ENCODE results near the gene ADGRA1. TPM values are rescaled to one million over a fixed set of nuclear protein-coding genes. Genes with fewer than 3 reads are reported as not detected.

ADGRA1 gene
- total and polyA plus RNA-seq, 2 of the 8 experiments (the other 6 are each of a cell fraction or from before 2014, with no cell fraction given), result 0.17 to 0.21 TPM

DNA sequence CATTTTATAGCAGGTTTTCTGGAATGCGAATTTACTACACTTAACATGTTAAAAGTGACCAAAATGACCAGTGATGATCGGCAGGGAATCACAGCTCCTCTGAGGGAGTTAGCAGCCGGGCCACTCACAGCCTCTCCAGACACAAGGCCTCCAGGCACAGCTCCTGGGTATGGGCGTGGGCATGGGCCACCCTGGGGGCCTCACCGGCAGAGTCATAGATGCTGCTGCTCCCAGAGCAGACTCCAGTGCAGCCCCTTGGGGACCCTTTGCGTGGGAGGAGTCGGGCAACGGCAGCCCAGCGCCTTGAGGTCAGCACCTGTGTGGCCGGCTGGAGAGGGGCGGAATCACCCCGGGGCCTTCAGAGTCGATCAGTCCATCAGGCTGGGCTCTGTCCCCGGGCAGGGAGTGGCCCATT is 80.9 kb downstream of the ADGRA1 start:
- H3K14ac ChIP-seq (ENCODE audit: insufficient read length), result no peak overlapping the region
- no peak overlapping the region for H4K8ac ChIP-seq (ENCODE audit: extremely low read depth, insufficient read depth, low read length)
- H2BK12ac ChIP-seq (ENCODE audit: low read depth, low read length), result no peak overlapping the region
- no peak overlapping the region for H2AK5ac ChIP-seq (ENCODE audit: low read depth, low read length)
- no peaks in the 10 kb centered on the region for H3K23me2 ChIP-seq (ENCODE audit: low read depth, low read length)
- peaks cover 0 to 13% (median 6%) of the 10 kb centered on the region in 4 experiments; a peak in 6 of 7 replicates for H3K4me1 ChIP-seq (replicated peaks in 1 of 4; ENCODE audit: control insufficient read depth in 3 of 4, insufficient read depth in 4 of 4, low read length in 3 of 4)
- H3K4me3 ChIP-seq (ENCODE audit: extremely low read depth in 1 of 4, insufficient read depth in 2 of 4, low read depth in 3 of 4, low read length in 4 of 4), result no peak overlapping the region
- no peak overlapping the region for H3K27ac ChIP-seq (ENCODE audit: low read depth, low read length)
- no peak for DNase-seq (ENCODE audit: low read depth in 1 of 2, low spot score in 2 of 2)
- no peak for FAIRE-seq
- H3K4me2 ChIP-seq (ENCODE audit: insufficient read depth in 1 of 2, low read depth in 2 of 2, low read length in 2 of 2), result no peak overlapping the region
- H3K4ac ChIP-seq (replicated peaks; ENCODE audit: insufficient read length, low read depth, low read length), result no peak overlapping the region
- no peak overlapping the region for H4K91ac ChIP-seq (replicated peaks; ENCODE audit: insufficient read length, low read length)
- H2AFZ ChIP-seq (ENCODE audit: low read length), result no peak overlapping the region
- H3K9ac ChIP-seq (replicated peaks in 1 of 4; ENCODE audit: extremely low read depth in 1 of 4, low read depth in 3 of 4, low read length in 3 of 4), result no peak overlapping the region
- H3K79me2 ChIP-seq (ENCODE audit: control insufficient read depth in 1 of 2, insufficient read depth in 2 of 2, low read length in 2 of 2), result no peaks in the 10 kb centered on the region; a peak in 1 of 4 replicates
- CTCF ChIA-PET (ENCODE audit: partially characterized antibody), result no interaction called here
- H2BK5ac ChIP-seq (ENCODE audit: low read depth, low read length), result no peak overlapping the region
- POLR2A ChIA-PET (ENCODE audit: partially characterized antibody), result interaction anchor here (1.3 to 1.6 kb wide), 2 partner anchors 9 to 14 kb away, joined by 4 to 6 read pairs; no protein-coding TSS in a partner anchor
- no peak overlapping the region for H3K18ac ChIP-seq (ENCODE audit: extremely low read depth, low read length)
- 87% methylated on average over 14 of the region's 14 CpGs; no CpG with 5 or more reads in 1 of the 2 experiments for WGBS, 2 experiments (ENCODE audit: extremely low coverage in 1 of 2, insufficient coverage in 1 of 2, insufficient read length in 1 of 2, insufficient replicate concordance in 2 of 2, low coverage in 1 of 2, low lambda C conversion rate in 2 of 2, missing lambda C conversion rate in 1 of 2)
- H3K56ac ChIP-seq (replicated peaks; ENCODE audit: insufficient read length, low read depth, low read length), result no peak overlapping the region
- H3K79me1 ChIP-seq (ENCODE audit: low read depth, low read length), result peaks cover 11% of the 10 kb centered on the region
- H2BK15ac ChIP-seq (ENCODE audit: low read length), result no peak overlapping the region
- H3K23ac ChIP-seq (ENCODE audit: insufficient read length), result no peak overlapping the region
- TF ChIP-seq EZH2 (IDR thresholded peaks at IDR 0.05; ENCODE audit: low read depth, low read length, severe bottlenecking) (no peak), KDM4A (IDR thresholded peaks at IDR 0.05; ENCODE audit: low read depth, low read length, severe bottlenecking) (no peak), CBX8 (IDR thresholded peaks at IDR 0.05; ENCODE audit: borderline replicate concordance, low read depth, low read length) (no peak)
- no peak overlapping the region for H4K5ac ChIP-seq (ENCODE audit: insufficient read length, low read depth, low read length)
- no peaks in the 10 kb centered on the region for H3K27me3 ChIP-seq (replicated peaks in 1 of 4; ENCODE audit: control insufficient read depth in 3 of 4, extremely low read depth in 1 of 4, insufficient read depth in 3 of 4, low read length in 3 of 4)
- H3K36me3 ChIP-seq (ENCODE audit: control insufficient read depth in 2 of 4, insufficient read depth in 4 of 4, low read length in 3 of 4), result peaks cover 0 to 18% (median 9%) of the 10 kb centered on the region in 4 experiments; a peak in 5 of 8 replicates
- H3K9me3 ChIP-seq (ENCODE audit: insufficient read depth in 2 of 2, low read depth in 1 of 2, low read length in 1 of 2), result no peaks in the 10 kb centered on the region; a peak in 1 of 4 replicates
- peaks cover 0 to 11% of the 10 kb centered on the region in 2 experiments for H4K20me1 ChIP-seq (replicated peaks in 1 of 2; ENCODE audit: control insufficient read depth in 1 of 2, insufficient read depth in 2 of 2, low read length in 2 of 2)
- H2BK120ac ChIP-seq (replicated peaks; ENCODE audit: low read depth, low read length), result no peak overlapping the region
- H2BK20ac ChIP-seq (ENCODE audit: low read length), result no peak overlapping the region
